HG03159 (cell line): ENCODE data around the gene CADM1.

Source experiments
- ATAC-seq: cut with Tn5 transposase; IDR thresholded peaks from one replicate; pipeline ENCODE4 v1.9.1; 2021; ENCODE audit warnings: mild to moderate bottlenecking, moderate library complexity; ENCODE audit not compliant: unreplicated experiment

CADM1 gene

DNA sequence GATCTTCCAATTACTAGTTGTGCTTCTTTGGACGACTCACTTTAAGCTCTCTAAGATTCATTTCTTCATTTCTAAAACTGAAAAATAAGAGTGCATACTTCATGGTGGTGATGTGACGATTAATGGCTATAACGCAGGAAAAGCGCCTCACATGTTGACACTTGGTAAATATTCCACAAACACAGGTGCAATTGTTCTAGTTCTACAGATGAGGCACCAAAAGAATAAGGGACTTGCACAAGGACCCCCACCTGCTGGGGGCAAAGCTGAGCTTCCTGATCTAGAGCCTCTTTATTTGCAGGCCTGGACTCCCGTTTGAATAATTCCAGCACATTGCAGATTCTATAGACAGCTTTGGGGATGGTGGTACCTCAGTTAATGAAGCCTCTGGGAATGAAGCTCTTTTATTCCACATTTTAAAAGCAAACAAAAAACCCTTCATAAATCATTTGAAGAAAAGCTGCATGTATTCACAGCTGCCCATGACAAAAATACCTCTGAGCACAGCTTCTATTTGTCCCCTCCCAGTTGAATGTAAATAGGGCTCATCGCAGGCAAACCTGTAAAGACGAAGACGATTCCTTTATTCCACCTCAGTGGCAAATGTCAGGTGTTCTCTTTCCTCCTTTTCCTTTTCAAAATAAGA, 14.9 kb upstream of the CADM1 start:
- no peak for ATAC-seq

DNA sequence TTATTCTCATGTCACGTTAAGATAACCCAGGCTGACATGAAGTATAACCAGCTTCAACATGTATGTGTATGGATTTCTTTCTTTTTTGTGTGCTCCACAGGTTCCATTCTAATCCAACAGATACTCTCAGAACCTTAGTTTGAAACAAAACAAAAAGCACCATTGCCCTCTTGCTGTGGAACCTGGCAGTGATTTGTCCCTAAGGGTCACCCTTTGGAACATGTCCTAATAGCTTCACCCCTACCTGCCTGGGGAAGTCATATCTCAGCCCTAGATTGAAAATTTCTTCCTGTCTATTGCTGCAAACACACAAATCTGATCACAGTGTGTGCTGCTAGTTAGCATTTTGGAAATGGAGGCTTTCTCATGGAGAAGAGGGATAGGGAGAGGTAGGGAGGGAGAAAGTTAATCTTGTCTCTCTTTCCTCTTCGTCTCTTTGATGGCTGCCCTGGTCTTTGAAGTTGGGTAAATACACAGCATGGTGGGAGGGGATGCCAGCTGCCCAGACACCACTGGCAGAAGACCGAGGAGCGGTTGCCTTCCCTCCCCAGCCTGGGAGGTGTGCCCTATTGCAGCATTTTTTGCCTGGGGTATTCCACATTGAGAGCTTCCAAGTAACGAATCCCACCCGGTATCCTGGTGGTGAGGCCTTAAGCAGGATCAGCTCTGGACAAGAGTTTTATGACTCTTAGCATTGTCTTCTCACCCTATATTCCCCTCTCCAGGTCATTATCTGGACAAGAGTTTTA, 11.6 kb upstream of the CADM1 start:
- ATAC-seq = no peak

DNA sequence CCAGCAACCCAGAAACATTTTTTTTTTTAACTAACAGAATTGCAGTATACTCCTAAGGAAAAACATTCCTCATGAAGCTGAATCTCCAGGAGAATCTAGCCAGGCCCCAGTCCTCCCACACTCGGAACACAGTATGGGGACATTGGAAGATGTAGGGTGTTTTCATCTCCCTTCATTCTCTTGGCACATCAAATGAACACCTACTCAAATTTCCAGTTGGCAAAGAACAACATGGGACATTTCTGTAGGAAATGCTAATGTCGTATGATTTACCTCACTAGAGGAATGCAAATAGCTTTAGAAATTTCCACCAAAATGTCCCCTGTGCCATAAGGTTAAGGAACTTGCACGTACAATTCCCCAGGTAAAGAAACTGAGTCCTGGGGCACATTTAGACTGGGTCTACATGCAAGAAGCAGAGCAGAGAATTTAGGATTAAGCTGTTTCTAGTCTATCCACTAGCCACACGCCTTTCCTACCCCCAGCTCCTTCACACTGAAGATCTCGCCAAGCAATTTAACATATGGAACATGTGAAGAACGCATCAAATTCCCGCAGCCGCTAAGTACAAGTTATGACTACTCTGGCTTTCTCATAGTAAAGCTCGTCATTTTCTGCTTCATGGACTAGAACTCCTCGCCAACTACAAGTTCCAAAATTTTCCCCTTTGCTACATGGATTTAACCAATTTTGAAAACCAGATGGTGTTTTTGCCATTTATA, 2.9 kb upstream of the CADM1 start:
- no peak for ATAC-seq

DNA sequence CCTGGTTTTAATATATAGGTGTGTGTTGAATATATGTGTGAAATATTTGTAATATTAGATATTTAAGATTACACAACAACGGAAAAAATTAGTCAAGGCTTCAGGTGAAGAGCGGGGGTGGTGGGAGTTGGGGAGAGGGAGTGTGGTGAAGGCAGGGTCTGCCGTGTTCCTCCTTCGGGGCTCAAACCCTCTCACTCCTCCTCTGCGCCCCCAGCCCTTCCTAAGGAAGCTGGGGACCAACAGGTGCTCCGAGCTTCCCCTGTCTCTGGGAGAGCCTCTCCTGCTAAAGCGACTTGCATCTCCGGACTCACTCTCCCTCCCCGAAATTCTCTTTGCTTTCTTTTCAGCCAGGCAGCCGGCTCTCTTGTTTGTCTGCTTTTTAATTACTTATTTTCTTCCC, 960 bp upstream of the CADM1 start:
- ATAC-seq = no peak

DNA sequence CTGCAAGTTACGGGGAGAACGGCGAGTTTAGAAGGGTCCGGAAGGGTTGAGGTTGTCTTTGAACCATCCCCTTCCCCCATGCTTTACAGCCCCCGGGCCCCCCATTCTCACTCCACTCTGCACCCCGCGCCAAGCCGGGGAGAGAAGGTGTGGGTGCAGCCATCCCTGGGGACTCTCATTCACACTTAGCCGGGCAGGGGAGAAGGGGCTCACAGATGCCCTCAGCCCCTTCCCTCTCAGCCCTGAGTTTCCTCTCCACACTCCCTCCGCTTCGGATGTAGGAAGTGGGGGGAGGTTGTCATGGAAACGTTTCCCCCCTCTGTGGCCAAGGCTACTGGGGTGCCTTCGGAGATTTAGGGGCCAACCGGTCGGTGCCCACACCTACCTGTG, 334 bp downstream of the CADM1 start:
- ATAC-seq = no peak

DNA sequence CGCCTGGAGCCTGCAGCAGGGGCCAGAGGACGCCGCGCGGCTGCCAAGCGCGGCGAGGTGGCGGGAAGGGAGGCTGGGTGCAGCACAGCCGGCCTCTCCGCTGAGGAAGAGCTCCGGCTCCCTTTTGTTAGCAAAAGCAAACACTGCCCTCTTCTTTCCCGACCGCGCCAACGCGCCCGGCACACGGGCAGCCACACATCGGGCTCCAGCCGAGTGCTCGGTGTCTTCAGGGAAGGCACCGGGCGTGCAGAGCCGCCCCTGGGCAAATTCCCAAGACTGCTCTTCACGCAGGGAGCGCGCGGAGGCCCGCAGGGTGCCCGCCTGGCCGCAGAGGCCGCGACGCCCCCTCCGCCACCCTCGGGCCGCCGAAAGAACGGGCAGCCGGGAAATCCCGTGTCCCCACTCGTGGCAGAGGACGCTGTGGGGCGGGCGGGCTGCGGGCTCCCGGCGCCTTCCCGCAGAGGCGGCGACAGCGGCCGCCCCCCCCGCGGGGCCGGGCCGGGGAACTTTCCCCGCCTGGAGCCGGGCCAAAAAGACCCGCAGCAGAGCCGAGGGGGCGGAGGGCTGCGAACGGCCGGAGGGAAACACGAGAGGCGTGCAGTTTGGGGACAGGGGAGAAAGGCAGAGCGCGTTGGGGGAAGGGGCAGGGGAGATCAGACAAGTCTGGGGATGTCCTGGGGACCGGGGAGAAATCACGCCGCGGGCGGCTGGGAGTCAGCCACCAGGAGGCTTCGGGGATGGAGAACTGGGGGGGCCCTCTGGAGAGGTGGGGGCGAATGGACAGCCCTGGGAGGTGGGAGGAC, 931 bp downstream of the CADM1 start:
- ATAC-seq = no peak

DNA sequence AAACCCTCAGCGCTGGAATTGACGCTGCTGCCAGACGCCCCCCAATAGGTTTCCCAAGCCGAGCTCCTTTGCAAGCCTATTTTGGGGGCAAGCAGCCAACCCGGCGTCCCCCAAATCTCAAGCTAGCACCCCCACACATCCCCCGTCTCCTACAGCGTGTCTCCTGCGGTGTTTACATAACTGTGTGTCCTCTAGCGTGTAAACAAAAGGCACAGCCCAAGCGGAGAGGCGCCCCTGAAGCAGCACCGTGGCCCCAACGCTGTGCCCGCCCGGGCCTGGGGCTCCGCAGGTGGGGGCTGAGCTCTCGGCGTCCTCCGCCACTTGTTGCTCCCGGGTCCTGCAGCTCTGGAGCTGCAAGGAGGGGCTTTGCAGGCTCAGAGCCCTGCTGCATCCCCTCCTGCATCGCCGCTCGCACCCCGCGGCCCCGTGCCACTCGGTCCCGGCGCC, 1.6 kb downstream of the CADM1 start:
- no peak for ATAC-seq

DNA sequence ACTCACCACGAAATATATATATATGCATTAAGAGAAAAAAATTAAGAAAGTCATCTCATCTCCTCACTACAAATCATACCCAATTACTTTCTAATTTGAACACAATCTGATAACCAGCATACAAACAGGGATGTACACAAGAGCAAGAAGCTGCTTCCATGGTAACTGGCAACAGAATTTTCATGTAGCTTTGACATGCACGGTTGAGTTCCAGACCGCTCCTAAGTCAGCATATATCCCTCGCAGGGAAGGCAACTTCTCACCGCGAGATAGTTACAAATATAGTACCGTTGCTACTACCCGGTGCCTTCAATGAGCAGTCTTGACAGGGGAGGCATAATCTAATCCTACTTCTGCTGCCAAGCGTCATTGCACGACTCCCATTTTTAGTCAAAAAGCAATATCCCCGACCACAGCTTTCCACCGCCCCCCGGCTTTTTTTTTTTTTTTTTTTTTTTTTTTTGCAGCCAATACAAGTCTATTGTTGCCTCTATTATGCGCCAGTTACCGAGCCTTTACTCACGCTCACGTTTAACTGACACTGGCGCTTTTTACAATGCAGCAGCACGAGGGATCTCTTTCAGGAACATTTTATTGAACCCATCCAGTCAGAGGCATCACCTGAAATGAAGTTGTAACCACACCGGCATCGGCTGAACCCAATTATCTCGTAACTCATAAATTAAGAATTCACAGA, 2.2 kb downstream of the CADM1 start:
- no peak for ATAC-seq

DNA sequence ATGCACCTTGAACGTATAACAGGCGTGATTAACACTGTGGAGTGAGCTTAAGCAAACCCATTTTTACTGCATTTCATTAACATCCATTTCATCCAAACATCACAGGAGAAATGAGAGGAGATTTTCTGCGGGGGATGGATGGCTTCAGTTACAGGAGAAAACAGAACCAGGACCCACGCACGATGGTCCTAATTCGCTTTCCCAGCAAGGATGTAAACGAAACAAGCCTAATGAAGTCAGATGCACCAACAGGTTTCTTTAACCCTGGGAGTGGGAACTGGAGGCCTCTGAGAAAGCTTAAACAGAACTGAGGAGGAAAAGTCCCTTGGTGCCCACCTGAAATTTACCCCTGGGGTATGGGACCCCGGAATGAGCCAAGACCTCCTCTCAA, 2.7 kb downstream of the CADM1 start:
- ATAC-seq = no peak

DNA sequence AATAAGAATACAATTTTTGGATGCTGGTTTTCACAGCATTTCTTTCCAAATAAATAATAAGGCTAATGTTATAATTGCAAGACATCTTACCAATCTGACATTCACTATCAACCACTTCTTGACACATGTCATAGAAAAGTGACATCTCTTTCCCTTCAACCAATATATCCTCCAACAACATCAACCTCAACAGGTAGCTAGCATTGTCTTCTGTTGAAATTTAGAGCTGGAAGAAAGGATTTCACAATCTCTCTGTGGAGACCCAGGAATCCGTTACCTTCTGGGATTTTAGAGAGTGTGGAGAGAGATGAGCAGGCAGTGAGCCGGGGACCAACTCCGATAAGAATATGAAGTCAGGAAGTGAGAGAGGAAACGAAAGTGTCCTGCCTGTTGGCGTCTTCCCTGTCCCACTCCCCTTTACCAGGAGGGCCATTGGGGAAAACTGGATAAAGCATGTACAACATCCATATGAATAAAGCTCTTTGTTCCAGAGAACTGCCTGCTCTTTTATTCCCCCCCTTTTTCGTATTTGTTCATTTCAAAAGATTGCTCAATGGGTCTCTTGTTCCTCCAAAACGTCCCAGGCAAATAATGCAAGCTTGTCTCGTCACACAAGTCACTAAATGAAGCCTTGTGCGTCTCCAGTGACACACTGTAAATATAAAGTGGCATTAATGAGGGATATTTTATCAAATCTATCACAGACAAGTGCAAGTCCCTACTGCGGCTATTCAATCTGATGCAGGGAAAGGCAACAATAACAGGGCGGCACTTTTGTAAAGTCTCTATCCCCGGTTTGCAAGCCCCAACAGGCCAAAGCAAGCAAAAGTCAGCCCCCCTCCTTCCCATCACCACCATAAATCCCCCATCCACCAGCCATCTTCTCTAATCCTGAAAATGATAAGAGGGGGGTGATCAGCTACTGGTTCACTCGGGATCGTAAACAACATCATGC, 3.4 kb downstream of the CADM1 start:
- ATAC-seq = no peak

DNA sequence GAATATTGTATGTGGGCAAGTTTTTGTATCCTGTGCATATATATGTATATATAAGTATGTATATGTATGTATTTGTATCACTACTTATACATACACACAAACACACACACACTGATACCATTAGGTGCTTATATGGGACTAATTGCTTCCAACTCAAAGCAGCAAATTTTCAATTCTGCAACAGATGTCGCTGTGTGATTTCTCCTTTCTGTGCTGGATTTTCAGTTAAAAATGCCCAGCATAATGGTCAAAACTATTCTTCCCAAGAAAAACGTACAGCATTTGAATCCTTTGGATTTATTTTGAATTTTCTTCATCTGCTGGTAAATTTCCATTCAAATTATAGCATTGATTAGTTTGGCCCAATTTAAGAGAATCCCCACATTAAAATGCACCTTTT, 4.3 kb downstream of the CADM1 start:
- ATAC-seq = no peak

DNA sequence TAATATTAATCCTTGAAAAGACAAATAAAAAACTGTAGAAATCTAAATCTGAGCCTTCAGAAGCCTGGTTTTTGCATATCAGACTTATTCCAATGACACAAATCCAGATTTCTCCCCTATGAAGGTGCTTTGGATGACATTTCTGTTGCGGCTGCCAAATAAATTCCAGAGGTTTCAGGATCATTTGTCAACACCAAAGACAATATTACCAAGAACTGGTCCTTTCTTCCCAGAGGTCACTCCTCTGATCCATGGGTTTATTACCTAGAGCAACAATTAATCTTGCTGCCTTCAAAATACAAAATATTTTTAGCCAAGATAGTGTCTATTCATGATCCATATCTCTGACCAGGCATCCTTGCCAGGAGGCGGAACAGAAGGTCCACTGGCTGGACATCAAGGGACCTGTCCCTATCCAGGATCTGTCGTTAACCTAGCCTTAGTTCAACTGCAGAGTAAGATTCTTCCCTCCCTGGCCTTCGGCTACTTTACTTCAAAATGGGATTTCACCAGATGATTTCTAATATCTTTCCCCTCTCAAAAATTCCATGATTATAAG, 4.9 kb downstream of the CADM1 start:
- ATAC-seq = no peak

DNA sequence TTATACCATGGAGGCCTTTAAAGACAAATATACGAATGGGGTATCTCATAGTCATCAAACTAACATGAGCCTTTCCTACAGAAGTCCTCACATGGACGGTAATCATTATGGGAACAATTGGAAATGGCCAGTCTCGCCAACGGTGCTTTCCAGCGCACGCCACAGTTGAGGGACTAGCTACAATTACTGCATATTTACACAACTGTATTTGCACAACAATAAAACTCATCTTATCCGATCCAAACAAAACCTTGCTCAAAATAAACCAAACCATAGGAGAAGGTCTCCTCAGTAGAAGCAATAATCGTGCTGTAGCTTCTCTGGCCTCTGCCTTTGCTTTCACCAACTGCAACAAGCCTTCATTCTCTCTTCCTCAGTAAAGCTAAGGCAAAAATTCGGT, 5.9 kb downstream of the CADM1 start:
- no peak for ATAC-seq

DNA sequence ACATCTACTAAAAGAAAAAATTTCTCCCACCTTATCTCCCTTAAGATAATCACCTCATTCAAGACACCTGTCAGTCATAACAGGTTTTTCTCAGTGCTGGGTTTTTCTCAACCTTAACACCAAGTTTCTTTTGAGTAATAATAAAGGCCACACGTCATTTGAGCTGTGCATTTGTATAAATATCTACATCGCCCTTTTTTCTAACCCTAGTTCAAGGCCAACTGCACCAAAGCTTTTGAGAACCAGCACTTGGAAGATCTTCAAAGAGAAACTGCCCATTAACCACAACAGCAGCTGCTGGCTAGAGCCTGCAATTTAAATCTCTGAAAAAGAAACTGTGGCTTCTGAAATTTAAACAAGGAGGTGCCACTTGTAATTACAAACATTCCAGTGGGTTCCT, 6.9 kb downstream of the CADM1 start:
- no peak for ATAC-seq

DNA sequence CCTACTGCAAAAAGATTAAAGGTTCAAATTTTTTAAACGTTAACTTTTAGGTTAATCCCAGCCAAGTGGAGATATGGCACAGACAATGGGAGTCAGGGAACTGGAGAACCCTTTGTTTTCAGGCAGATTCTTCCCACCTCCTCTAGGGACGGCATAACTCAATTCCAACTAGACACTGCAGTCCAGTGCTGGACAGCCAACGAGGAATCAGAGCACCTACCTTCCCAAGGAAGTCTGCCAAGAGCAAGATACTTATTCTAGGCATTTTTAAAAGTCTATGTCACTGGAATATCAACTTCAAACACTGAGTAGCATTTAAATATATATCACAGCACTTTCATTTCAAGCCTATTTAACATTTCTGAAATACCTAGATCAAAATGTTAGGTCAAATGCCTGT, 7.3 kb downstream of the CADM1 start:
- no peak for ATAC-seq

DNA sequence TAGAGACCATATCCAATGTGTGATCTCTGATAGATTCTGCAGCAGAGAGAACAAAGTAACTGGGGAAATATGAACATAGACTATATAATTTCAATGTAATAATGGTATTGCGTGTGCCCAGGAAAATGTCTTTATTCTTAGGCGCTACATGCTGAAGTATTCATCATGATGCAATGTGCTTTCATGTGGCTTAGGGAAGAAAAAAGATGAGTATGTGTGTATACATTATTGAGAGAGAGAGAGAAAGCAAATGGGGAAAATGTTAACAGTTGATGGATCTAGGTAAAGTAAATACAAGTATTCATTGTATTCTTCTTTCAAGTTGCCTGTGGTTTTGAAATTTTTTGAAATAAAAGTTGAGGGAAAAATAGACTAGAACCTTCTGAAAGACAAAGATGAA, 10.3 kb downstream of the CADM1 start:
- no peak for ATAC-seq

DNA sequence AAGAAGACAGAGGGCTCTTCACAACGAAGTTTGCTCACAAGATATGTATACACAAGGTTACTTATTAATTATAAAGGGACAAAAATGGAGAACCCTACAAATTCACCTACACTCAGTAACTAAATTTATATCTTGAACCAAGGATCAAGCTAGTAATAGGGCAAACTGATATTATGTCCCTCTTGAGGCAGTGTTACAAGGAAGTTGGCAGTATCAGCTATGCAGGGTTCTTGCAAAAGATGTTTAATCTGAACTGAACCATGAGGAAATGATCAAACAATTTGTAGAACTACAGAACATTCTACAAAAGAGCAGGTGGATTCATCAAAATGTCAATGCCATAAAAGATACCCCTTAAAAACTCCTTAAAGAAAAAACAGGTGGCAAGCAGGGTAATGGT, 10.7 kb downstream of the CADM1 start:
- no peak for ATAC-seq

DNA sequence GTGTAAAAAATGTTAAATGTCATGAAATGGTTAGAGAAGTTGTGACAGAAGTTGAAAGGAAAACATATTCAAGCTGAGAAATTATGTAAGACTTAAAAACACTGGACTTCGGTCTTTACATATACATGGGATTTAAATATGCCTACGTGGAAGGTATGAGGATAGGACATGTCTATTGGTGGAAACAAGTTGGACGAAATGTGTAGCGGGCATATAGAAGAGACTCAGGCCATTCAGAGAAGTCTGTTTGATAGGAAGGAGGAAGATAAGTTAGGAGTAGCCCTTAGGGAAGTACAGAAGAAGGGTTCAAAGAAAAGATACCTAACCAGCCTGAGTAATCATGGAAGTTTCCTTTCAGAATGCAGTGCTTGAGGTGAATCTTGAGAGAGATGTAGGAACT, 14.7 kb downstream of the CADM1 start:
- ATAC-seq = no peak

DNA sequence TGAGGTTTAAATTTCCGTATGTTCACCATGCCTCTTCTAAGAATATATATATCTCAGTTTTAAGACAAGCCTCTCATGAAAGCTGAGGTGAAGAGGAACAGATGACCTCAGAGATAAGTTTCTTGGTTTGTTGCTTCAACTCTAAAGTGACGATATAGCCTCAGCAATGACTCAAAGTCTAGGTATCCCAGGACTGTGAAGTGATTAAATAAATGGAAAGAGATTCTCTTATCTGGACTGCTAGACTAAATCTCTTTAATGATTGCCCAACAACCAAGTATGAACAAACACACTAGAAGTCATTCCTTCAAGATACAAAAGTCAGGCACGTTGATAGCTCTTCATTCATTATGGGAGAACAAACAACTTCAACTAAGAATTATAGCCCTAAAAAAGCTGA, 15.3 kb downstream of the CADM1 start:
- no peak for ATAC-seq
